ENCODE results near the gene TOM1. TPM values are rescaled to one million over a fixed set of nuclear protein-coding genes. Genes with fewer than 3 reads are reported as not detected.

TOM1 gene
- total RNA-seq, 1 experiment from 2014 or later = 22.3 TPM

- H3K23me2 ChIP-seq (ENCODE audit: insufficient read length, low read depth, low read length, poor library complexity, severe bottlenecking) = no peaks in the 10 kb centered on the region
- no peak overlapping the region for H3K4ac ChIP-seq (ENCODE audit: low read depth, low read length)
- WGBS (ENCODE audit: extremely low coverage, insufficient read length, low lambda C conversion rate) = no CpG with 5 or more reads among the region's 6 CpGs
- Mint-ChIP-seq H3K36me3 (ENCODE audit: insufficient read depth in 1 of 3, low read depth in 3 of 3) (no peaks in the 10 kb centered on the region; a peak in 1 of 7 replicates), H3K4me1 (peaks cover 16 to 18% of the 10 kb centered on the region in 2 experiments), H3K27me3 (ENCODE audit: low read depth) (no peaks in the 10 kb centered on the region), H3K4me3 (no peak overlapping the region), H3K9me3 (no peaks in the 10 kb centered on the region), H3K27ac (peak overlapping the region in 2 of 3 experiments; percentile 58 to 73; a peak in 1 of 7 replicates)
- H4K20me1 ChIP-seq (ENCODE audit: control insufficient read depth, insufficient read depth, insufficient read length) = peaks cover 3% of the 10 kb centered on the region
- H3K14ac ChIP-seq (ENCODE audit: insufficient read depth, low read length) = no peak overlapping the region
- H2BK120ac ChIP-seq (ENCODE audit: low read depth, low read length, poor library complexity, severe bottlenecking) = no peak overlapping the region
- no peak overlapping the region for H3K23ac ChIP-seq (ENCODE audit: insufficient read length, low read depth, low read length)
- no peak overlapping the region for H4K91ac ChIP-seq (ENCODE audit: insufficient read length, low read depth, low read length)
- H4K5ac ChIP-seq (ENCODE audit: insufficient read length, low read depth, low read length) = no peak overlapping the region
- H2AK5ac ChIP-seq (ENCODE audit: insufficient read length, low read length) = no peak overlapping the region
- H3K79me2 ChIP-seq (ENCODE audit: insufficient read depth, low read length) = no peaks in the 10 kb centered on the region
- H2BK15ac ChIP-seq (ENCODE audit: low read depth, low read length) = no peak overlapping the region
- H3K9ac ChIP-seq (ENCODE audit: extremely low read depth, insufficient read length, low read length) = no peak overlapping the region
- no peak for DNase-seq
- H2BK20ac ChIP-seq (ENCODE audit: low read depth, low read length, poor library complexity, severe bottlenecking) = no peak overlapping the region
- no peak overlapping the region for H2BK5ac ChIP-seq (ENCODE audit: insufficient read length, low read length)
- H3K27ac ChIP-seq (ENCODE audit: insufficient read length, low read depth, low read length) = no peak overlapping the region
- H3T11ph ChIP-seq (ENCODE audit: low read length) = no peak overlapping the region
- no peaks in the 10 kb centered on the region for H3K9me3 ChIP-seq (ENCODE audit: control insufficient read depth, low read depth, low read length)
- no peak overlapping the region for H3K4me2 ChIP-seq (ENCODE audit: insufficient read depth, insufficient read length, low read length)
- TF ChIP-seq CTCF (conservative IDR thresholded peaks at IDR 0.05) = no peak
- no peak overlapping the region for H3K56ac ChIP-seq (ENCODE audit: insufficient read length, low read depth, low read length)
- H4K8ac ChIP-seq (replicated peaks; ENCODE audit: insufficient read length, low read depth, low read length) = no peak overlapping the region
- H3K4me1 ChIP-seq (ENCODE audit: insufficient read depth, low read length) = no peaks in the 10 kb centered on the region
- no peak overlapping the region for H2AFZ ChIP-seq (ENCODE audit: low read length)
- H3K18ac ChIP-seq (ENCODE audit: insufficient read length, low read depth, low read length) = no peak overlapping the region
- H3K79me1 ChIP-seq (ENCODE audit: insufficient read depth, low read depth, low read length, poor library complexity, severe bottlenecking) = no peaks in the 10 kb centered on the region
- no peaks in the 10 kb centered on the region for H3K27me3 ChIP-seq (ENCODE audit: insufficient read depth, low read length)
- H2BK12ac ChIP-seq (ENCODE audit: insufficient read length, low read depth, low read length) = no peak overlapping the region
These were observed 8.9 kb downstream of the TOM1 start for GRCh38 chr22:35308480-35309021.
